AG04450 (cell line): Measurements from ENCODE around the gene TTC28. TPM values are rescaled to one million over a fixed set of nuclear protein-coding genes. Genes with fewer than 3 reads are reported as not detected.
"Not testable (repeated sequence)": the region's sequence is repeated elsewhere in the genome, so short reads cannot be mapped to it uniquely, and the experiment has no call there.

ENCODE experiments used
- CTCF ChIA-PET: fragments of 300-600, 350-600 bp; formaldehyde crosslinking; extraction: SDS; loops from one replicate; lab custom pipeline; 2022; ENCODE audit warnings: antibody characterized with exemption, inconsistent platforms; lab: Charles Lee
- POLR2A ChIA-PET: fragments of 350-600 bp; formaldehyde crosslinking; extraction: SDS; loops from one replicate; lab custom pipeline; 2021; ENCODE audit warnings: antibody characterized with exemption, inconsistent platforms; lab: Yijun Ruan, JAX
- DNase-seq: peaks from one replicate; pipeline ENCODE4 v3.0.0-alpha.2; 2011; ENCODE audit warnings: low read depth, low spot score
- H3K27ac ChIP-seq: one replicate; pipeline ENCODE4 v1.5.1; 2012; ENCODE audit warnings: low read depth, low read length, control low read depth
- H3K27me3 ChIP-seq: one replicate; pipeline ENCODE4 v1.6.0; 2012; ENCODE audit warnings: low read length; ENCODE audit not compliant: control insufficient read depth, insufficient read depth
- H3K4me3 ChIP-seq: 2 replicates; pipeline ENCODE4 v1.5.1; 2011; ENCODE audit warnings: mild to moderate bottlenecking, low read depth, low read length, control low read depth
- H3K9me3 ChIP-seq: 2 replicates; pipeline ENCODE4 v1.5.1; 2012; ENCODE audit warnings: low read length; ENCODE audit not compliant: control insufficient read depth, insufficient read depth
- polyA plus RNA-seq: library from polyadenylated mRNA; depleted of rRNA; stranded (reverse); fragments of >200 nt; gene quantifications from 2 replicates; pipeline ENCODE4 v1.2.3, GENCODE V29; 2011
- TF ChIP-seq, protein P1 (sequence below): IDR thresholded peaks from 2 replicates; pipeline ENCODE4 v1.5.1; 2011; ENCODE audit warnings: low read depth, low read length, control low read depth, inconsistent platforms

TTC28 gene
- polyA plus RNA-seq, 1 experiment: 11.2 TPM

- CTCF ChIA-PET: interaction anchor here (2.0 kb wide), 1 partner anchor 14 kb away, joined by 6 read pairs; no protein-coding TSS in a partner anchor
- TF ChIP-seq, protein P1, sequence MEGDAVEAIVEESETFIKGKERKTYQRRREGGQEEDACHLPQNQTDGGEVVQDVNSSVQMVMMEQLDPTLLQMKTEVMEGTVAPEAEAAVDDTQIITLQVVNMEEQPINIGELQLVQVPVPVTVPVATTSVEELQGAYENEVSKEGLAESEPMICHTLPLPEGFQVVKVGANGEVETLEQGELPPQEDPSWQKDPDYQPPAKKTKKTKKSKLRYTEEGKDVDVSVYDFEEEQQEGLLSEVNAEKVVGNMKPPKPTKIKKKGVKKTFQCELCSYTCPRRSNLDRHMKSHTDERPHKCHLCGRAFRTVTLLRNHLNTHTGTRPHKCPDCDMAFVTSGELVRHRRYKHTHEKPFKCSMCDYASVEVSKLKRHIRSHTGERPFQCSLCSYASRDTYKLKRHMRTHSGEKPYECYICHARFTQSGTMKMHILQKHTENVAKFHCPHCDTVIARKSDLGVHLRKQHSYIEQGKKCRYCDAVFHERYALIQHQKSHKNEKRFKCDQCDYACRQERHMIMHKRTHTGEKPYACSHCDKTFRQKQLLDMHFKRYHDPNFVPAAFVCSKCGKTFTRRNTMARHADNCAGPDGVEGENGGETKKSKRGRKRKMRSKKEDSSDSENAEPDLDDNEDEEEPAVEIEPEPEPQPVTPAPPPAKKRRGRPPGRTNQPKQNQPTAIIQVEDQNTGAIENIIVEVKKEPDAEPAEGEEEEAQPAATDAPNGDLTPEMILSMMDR: no peak
- no peak overlapping the region for H3K27ac ChIP-seq
- POLR2A ChIA-PET: no interaction called here
- H3K9me3 ChIP-seq: no peaks in the 10 kb centered on the region
- no peak overlapping the region for H3K4me3 ChIP-seq
- no peaks in the 10 kb centered on the region for H3K27me3 ChIP-seq
- no peak for DNase-seq
Measured at GRCh38 chr22:28064920-28065319, 614.7 kb downstream of the TTC28 start.

GRCh38 chr22:28063656-28064055 lies 616.0 kb downstream of the TTC28 start:
- ChIA-PET POLR2A (no interaction called here), CTCF (interaction anchor here (1.0 to 2.0 kb wide), 2 partner anchors 10 to 12 kb away, joined by 3 to 6 read pairs; no protein-coding TSS in a partner anchor)
- Histone ChIP-seq H3K9me3 (no peaks in the 10 kb centered on the region), H3K27ac (no peak overlapping the region), H3K27me3 (no peaks in the 10 kb centered on the region), H3K4me3 (no peak overlapping the region)
- no peak for DNase-seq
- TF ChIP-seq, protein P1: no peak

DNA sequence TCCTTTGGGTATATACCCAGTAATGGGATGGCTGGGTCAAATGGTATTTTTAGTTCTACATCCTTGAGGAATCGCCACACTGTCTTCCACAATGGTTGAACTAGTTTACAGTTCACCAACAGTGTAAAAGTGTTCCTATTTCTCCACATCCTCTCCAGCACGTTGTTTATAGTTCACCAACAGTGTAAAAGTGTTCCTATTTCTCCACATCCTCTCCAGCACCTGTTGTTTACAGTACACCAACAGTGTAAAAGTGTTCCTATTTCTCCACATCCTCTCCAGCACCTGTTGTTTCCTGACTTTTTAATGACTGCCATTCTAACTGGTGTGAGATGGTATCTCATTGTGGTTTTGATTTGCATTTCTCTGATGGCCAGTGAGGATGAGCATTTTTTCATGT lies 619.0 kb downstream of the TTC28 start:
- H3K27ac ChIP-seq, H3K9me3 ChIP-seq, H3K27me3 ChIP-seq, POLR2A ChIA-PET, H3K4me3 ChIP-seq, DNase-seq, CTCF ChIA-PET: not testable (repeated sequence)

DNA sequence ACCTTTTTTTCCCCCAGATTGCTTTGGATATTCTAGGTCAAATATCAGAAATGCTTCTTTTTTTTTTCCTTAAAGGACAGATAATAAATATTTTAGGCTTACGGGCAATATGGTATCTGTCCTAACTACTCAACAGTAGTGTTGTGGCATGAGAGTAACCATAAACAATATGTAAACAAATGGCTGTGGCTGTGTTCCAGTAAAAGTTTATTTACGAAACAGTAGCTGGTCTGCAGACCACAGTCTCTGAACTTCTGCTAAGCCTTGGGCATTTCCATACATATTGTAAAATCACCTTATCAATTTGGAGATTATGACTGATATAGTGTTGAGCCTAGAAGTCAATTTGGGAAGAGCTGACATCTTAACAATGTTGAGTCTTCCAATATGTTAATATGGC lies 621.6 kb downstream of the TTC28 start:
- H3K4me3 ChIP-seq: no peak overlapping the region
- ChIA-PET POLR2A (no interaction called here), CTCF (no interaction called here)
- H3K27ac ChIP-seq: no peak overlapping the region
- no peaks in the 10 kb centered on the region for H3K9me3 ChIP-seq
- DNase-seq: no peak
- TF ChIP-seq, protein P1: no peak
- no peaks in the 10 kb centered on the region for H3K27me3 ChIP-seq

GRCh38 chr22:28054819-28055208 lies 624.8 kb downstream of the TTC28 start:
- Histone ChIP-seq H3K27ac (no peak overlapping the region), H3K4me3 (no peak overlapping the region), H3K27me3 (no peaks in the 10 kb centered on the region), H3K9me3 (no peaks in the 10 kb centered on the region)
- TF ChIP-seq, protein P1: no peak
- ChIA-PET POLR2A (interaction anchor here (0.6 kb wide), 1 partner anchor 382 kb away, joined by 3 read pairs; no protein-coding TSS in a partner anchor), CTCF (no interaction called here)
- DNase-seq: no peak
